Kidney glomerular epithelial cell (primary cell): ENCODE data around the gene PLA2G2A.
"Not testable (repeated sequence)": the region's sequence is repeated elsewhere in the genome, so short reads cannot be mapped to it uniquely, and the experiment has no call there.

Experiments used
- DNase-seq: peaks from one replicate; lab custom pipeline; 2025; lab: John Stamatoyannopoulos, UW

Gene PLA2G2A, protein sequence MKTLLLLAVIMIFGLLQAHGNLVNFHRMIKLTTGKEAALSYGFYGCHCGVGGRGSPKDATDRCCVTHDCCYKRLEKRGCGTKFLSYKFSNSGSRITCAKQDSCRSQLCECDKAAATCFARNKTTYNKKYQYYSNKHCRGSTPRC

DNA sequence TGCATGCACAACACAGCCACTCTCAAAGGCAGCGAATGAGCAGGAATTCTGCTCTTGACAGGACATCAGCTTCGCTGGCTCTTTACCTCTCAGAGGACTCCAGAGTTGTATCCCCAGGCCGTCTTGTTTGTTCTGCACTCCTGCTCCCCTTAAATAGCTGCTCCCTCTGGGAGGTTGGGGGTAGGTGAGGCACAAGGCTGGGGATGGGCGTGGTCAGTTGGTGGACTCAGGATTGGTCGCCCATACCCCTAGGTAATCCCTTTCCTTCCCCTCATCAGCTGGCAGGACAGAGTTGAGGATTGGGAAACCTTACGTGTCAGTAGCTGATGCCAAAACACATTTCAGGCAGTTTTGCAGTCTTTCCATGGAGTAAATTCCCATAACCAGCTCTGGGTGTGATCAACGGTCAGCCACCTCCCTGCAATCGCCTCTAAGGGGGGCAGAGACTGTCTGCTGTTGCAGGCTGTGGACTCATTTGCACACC is at the start of gene PLA2G2A:
TSS of gene PLA2G2A (minus strand) at position 125 of the 484 bp plus-strand sequence. CDS start 845 bp downstream, outside the sequence.
- DNase-seq, result no peak

DNA sequence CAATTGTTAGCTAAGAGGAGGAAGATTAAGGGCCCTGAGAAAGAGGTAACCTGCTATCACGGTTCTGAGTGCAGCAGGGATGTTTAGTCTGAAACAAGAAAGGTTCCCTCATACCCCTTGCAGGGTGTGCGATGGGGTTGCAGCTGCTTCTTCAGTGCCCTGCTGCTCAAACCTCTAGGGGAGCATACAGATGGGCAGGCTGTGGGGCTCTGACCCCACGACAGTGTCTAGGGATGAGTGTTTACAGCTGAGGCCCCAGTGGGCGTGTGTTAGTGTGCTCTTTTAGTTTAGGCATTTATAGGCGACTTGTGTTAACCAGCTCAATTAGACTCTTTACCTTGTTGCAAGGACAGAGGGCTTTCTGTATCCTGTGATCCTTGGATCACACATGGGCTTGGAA is 49.3 kb upstream of the PLA2G2A start:
- DNase-seq, result no peak

DNA sequence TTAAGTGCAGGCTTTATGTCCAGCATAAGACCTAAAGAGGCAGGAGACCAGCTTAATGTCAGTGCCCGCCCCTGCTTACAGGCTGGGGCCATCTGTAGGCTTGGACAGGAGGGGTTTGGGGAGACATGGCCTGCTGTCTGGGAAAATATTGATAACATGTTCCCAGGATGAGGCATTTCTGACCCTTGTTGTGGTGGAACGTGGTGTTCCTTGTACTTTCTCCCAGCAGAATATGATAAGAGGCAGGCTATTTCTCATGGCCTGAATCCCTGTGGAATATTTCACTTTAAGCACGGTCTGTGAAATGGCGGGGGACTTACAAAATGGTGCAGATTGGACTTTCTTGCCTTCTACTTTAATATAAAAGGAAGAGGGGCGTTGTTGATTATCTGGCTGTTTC is 48.7 kb upstream of the PLA2G2A start:
- DNase-seq, result no peak

DNA sequence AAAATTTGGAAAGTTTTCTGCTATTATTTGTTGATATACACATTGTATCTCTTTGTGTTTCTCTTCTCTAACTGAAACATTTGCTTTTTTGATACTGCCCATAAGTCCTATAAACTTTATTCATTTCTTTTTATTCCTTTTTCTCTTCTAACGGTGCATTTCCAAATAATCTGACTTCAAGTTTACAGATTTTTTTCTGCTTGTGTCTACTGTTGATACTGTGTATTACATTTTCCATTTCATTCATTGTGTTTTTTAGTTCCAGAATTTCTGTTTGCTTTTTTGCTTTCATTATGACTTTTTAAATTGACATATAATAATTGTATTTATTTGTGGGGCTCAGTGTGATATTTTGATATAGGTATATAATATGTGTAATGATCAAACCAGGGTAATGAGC is 38.3 kb upstream of the PLA2G2A start:
- DNase-seq, result no peak

DNA sequence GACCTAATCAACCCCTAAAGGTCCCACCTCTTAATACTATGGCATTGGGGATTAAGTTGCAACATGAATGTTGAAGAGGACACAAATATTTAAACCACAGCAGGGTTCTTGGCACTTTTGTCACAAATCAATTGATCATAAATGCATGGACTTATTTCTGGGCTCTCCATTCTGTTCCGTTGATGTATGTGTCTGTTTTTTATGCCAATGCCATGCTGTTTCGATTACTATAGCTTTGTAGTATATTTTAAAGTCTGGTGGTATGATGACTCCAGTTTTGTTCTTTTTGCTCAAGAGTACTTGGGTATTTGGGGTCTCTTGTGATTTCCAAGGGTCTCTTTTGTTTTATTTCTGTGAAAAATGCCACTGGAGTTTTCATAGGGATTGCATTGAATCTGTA is 34.7 kb upstream of the PLA2G2A start:
- no peak for DNase-seq

DNA sequence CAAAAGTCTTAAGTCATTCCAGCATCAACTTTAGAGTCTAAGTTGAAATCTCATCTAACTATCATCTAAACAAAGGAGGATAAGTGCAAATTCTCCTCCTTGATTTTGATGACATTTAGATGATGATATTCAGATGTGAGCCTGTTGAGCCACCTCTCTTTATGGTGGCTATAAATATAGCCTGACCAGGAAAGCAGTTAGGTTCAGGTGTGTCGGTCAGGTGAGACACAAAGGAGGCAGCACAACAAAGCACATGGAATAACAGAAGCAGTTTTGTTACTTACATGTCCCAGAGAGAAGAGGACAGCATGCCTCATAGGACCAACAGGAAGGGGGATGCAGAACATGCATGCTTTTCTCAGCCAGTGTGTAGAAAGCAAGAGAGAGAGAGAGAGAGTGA is 30.6 kb upstream of the PLA2G2A start:
- DNase-seq, result no peak

DNA sequence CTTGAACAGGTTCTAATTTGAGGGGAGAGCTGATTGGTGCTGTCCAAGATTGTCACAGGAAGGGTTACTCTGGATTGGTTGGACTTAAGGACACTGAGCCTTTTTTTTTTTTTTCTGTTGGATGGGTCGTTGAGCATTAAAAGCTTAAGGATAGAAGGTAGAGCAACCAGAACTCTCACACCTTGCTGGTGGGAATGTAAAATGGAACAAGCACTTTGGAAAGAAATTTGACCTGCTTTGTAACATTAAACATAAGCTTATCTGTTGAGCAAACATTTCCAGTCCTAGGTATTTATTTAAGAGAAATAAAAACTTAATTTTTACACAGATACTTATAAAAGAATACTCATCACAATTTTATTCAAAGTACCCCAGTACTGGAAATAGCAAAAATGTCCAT is 29.8 kb upstream of the PLA2G2A start:
- DNase-seq, result no peak

DNA sequence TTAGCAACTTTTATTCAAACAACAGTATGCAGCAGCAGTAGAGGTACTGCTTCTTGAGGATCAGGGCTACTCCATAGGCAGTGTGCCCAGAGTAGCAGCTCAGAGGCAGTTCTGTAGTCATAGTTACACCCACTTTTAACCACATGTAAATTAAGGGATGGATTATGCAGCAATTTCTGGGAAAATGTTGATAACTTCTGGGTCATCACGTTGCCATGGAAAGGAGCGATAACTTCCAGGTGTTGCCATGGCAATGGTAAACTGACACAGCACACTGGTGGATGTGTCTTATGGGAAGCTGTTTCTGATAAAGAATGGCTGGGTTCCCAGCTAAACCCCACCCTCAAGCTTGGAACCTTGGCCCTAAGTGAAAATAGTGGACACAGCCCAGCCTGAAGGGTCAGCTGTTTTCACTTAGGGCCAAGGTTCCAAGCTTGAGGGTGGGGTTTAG is 29.0 kb upstream of the PLA2G2A start:
- DNase-seq, result no peak

DNA sequence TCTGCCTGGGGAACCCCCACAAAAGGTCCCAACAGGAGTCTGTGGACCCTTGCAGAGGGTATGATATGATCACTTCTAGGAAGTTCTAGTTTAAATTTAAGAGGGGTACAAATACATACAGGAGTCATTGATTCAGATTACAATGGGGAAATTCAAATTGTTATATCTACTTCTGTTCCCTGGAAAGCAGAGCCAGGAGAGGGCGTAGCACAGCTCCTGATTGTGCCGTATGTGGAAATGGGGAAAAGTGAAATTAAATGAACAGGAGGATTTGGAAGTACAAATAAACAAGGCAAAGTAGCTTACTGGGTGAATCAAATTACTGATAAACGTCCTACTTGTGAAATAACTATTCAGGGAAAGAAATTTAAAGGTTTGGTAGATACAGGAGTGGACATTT is 19.4 kb upstream of the PLA2G2A start:
- DNase-seq, result not testable (repeated sequence)

DNA sequence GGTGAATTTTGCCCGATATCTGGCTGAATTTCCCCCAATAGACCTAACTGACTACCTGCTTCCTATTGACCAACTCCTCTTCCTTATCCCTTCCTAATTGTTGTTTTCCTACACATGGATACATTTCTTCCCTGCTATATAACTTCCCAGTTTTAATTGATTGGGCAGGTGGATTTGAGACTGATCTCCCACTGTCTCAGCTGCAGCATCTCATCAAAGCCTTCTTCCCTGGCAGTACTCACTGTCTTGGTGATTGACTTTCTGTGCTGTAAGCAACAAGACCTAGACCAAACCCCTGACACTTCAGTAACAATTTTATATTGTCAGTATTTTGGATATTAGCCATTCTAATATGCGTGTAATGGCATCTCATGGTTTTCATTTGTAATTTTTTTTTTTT is 11.3 kb upstream of the PLA2G2A start:
- DNase-seq, result no peak

DNA sequence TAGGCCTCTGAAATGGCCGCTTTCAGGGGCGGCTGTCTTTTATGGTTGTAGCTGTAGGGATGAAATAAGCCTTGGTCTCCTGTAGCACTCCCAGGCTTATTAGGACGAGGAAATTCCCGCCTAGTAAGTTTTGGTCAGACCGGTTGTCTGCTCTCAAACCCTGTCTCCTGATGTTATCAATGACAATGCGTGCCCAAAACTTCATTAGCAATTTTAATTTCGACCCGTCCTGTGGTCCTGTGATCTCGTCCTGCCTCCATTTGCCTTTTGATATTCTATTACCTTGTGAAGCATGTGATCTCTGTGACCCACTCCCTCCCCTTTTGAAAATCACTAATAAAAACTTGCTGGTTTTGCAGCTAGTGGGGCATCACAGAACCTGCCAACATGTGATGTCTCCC is 10.8 kb upstream of the PLA2G2A start:
- not testable (repeated sequence) for DNase-seq

DNA sequence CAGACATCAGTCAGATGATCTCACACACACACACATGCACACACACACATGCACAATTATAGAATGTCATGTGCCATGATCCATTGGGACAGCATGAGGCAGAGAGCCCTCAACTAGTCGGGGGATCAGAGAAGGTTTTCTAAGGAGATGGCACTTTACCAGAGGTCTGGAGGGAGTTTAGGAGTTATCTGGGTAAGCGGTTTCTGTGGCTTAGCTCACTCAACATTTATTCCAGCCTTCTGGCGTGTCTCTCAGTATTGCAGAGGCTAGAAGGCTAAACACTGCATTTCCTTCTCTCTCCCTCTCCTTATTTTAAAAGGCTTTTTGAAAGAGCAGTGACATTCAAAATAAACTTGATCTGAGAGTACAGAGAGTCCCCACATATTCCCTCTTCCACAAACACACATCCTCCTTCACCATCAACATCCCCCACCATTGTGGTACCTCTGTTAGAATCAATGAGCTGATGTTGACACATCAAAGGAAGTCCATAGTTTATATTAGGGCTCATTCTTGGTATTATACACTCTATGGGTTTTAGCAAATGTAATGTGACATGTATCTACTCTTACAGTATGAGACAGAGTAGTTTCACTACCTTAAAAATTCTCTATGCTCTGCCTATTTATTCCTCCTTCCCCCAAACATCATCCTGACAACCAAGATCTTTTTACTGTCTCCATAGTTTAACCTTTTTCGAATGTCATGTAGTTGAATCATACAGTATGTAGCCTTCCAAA is 9.0 kb upstream of the PLA2G2A start:
- DNase-seq, result no peak

DNA sequence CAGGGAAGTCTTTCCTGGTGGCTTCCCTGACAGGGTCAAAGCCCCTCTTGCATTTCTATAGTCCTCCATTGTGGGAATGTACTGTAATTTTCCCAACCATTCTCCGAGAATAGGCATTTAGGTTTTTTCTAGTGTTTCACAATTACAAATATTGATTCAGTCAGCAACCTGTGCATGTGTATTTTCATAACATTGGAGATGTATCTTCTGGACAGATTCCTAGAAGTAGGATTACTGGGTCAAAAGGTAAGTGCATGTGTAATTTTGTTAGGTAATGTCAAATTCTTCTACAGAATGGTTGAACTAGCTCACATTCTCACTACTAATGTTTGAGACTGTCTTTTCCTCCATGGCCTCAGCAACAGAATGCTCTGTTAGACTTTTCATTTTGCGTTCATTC is 8.3 kb upstream of the PLA2G2A start:
- DNase-seq, result no peak

DNA sequence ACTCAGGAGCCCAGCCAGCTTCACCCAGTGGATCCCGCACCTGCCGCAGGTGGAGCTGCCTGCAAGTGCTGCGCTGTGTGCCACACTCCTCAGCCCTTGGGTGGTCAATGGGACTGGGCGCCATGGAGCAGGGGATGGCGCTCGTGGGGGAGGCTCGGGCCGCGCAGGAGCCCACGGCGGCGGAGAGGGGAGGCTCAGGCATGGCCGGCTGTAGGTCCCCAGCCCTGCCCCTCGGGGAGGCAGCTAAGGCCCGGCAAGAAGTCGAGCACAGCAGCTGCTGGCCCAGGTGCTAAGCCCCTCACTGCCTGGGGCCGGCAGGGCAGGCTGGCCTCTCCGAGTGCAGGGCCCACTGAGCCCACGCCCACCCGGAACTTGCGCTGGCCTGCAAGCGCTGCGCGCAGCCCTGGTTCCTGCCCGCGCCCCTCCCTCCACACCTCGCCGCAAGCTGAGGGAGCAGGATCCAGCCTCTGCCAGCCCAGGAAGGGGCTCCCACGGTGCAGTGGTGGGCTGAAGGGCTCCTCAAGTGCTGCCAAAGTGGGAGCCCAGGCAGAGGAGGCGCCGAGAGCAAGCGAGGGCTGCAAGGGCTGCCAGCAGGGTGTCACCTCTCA is 5.1 kb upstream of the PLA2G2A start:
- not testable (repeated sequence) for DNase-seq

DNA sequence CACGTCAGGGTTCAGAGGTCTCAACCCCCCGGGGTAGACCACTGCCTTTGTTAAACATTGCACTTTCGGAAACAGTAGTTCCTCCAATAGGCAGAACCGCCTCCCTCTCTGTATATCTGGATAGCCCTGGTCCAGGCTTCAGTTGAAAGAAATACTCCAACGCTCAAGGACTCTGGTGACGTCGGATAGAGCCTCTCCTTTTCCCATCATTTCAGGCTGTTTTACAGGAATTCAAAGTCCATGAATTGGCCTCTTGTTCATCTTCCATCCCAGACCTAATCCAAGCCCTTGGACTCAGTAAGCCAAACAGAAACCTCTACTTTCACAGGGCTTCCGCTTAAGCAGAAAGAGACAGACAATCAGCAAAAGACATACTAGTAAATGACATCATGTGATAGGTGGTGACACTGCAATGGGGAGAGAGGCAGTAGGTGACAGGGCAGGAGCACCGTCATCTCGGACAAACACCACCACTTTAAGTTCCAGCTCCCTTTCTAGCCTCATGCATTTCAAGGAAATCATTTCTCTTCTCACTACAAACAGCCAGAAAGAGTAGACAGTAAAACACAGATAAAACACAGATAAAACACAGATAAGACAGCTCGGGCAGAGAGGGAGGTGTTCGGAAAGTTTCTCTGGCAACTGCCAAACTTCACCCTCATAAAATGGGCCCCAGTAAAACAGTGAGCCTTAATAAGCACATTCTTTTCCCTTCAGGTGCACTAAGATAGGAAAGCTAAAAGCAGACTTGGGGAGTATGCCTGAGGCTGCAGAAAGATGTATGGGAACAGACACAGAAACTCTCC is 2.3 kb upstream of the PLA2G2A start:
- no peak for DNase-seq

DNA sequence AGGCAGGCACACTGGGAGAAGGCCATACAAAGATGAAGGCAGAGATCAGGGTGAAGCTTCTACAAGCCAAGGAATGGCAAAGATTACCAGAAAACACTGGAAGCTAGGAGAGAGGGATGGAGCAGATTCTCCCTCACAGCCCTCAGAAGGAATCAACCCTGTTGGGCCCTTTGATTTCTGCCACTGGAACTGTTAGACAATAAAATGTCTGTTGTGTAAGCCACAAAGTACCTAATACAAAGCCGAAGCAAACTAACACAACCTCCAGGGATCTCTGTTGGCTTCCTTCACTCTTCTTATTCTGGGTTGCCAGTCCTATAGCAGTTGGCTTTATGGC is 1.7 kb upstream of the PLA2G2A start:
- no peak for DNase-seq

DNA sequence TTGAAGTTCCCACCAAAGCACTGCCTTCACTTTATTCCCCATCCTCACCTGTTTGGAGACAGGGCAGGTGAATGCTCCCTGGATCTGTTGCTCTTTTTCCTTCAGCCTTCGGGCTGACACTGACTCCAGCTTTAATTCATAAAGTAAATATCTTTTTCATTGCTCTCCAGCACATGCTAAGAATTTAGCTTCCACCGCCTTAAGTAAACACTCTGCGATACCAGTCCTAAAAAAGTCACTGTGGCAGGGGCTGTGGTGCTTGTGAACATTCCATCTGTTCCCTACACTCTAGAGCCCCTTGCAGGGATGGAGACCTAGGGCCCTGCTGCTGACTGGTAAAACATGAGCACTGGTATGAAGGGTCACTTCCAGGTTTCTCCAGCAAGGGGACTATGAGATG is 896 bp upstream of the PLA2G2A start:
- no peak for DNase-seq

DNA sequence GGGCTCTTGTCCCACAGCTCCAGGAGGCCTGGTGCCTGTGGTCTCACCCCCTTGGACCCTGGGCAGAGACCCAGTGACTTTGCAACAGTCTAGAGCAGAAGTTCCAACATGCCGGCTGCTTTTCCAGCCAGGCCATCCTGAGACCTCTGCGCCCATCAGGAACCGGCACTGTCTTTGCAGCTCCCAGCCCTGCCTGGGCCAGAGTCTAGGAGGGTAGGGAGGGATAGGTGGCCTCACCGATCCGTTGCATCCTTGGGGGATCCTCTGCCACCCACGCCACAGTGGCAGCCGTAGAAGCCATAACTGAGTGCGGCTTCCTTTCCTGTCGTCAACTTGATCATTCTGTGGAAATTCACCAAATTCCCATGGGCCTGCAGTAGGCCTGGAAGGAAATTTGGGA is 1.3 kb downstream of the PLA2G2A start:
- no peak for DNase-seq

DNA sequence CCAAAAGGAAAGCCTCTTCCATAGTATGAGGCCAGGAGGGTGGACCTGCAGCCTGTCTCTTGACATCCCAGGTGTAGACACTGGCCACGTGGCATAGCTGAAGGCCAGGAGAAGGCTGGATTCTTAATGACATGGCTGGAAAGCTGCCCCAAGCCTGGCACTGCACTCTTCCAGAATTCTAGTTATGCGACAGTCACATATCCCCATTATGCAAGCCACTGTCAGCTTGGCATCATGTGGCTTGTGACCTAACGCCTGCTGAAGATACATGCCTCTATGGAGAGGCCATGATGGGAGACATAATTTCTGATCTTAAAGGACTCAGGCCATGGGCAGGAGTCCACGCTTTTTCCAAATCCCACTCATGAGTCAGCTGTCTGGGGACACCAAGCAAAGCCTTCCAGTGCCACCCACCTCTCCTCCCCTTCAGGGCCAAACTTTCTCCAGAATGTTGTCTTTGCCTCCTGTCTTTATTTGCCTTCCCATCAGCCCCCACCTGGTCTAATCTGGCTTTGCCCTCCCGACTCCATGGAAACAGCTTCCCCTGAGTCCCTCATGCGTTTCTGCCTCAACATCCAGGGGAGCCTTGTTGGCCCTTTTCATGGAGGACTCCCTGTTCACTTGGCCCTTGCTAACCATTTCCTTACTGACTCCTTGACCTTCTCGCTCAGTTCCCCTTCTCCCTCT is 3.0 kb downstream of the PLA2G2A start:
- DNase-seq, result no peak

DNA sequence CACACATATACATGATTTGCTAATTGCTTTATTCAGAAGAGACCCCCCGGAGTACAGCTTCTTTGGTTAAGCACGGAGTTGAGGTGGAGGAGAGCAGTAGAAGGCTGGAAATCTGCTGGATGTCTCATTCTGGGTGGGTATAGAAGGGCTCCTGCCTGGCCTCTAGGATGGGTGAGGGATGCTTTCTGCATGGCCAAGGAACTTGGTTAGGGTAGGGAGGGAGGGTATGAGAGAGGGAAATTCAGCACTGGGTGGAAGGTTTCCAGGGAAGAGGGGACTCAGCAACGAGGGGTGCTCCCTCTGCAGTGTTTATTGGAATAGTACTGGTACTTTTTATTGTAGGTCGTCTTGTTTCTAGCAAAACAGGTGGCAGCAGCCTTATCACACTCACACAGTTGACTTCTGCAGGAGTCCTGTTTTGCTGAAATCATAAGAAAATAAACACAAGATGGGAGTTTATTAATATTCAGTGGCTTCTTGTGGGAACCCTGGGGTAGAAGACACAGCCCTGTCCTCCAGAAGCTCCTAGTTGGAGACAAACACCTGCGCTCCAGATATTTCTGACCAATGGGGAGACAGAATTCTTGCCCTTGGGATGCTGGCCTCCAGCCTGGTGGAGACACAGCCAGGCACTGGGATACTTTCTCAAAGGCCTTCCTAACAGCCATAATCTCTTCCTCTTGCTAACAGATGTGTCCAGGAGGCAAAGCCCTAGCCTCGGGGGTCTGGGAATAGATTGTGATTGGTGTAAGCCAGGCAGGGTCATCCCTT is 3.8 kb downstream of the PLA2G2A start:
- DNase-seq, result no peak

DNA sequence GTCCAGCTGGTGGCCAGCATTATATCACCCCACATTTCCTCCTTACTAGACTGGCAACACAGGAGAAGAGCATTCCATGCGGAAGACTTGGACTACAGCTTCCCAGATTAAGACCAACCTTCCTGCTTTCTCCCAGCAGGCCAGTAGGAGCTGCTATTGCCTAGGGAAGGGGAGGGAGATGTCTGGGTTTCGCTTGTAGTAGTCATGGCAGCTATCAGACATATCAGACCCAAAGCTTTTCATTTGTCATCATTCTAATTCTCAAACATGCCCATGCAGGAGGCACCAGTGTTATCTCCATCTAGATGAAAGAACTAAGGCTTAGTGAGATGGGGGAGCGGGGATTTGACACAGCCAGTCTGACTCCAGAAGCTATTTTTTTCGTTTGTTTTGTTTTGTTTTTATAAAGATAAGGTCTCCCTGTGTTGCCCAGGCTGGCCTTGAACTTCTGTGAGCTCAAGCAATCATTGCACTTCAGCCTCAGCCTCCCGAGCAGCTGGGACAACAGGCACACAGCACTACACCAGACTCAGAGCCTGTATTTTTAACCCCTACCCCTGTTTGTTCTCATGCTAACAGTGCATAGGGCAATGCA is 4.5 kb downstream of the PLA2G2A start:
- peak; percentile 50 for DNase-seq
